Measurements from ENCODE around the gene NINJ2.

DNA sequence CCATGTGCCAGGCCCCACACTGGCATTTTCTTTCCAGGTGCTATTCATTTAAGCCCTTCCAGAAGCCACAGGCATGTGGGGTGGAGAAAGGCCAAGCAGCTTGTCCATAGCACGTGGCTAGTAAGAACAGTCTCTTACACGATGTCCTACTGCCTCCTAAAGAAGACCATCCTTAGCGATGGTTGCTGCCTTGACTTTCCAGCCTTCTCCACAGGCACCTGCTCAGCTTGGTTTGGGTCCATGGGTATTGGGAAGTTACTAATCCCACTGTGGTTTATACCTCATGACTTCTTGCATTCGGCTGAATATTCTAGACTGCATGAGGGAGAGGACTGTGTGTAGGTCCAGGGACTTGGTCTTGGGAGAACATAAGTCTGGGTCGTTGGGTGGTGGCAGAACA is 49.2 kb downstream of the NINJ2 start:
- TF ChIP-seq, protein P1, sequence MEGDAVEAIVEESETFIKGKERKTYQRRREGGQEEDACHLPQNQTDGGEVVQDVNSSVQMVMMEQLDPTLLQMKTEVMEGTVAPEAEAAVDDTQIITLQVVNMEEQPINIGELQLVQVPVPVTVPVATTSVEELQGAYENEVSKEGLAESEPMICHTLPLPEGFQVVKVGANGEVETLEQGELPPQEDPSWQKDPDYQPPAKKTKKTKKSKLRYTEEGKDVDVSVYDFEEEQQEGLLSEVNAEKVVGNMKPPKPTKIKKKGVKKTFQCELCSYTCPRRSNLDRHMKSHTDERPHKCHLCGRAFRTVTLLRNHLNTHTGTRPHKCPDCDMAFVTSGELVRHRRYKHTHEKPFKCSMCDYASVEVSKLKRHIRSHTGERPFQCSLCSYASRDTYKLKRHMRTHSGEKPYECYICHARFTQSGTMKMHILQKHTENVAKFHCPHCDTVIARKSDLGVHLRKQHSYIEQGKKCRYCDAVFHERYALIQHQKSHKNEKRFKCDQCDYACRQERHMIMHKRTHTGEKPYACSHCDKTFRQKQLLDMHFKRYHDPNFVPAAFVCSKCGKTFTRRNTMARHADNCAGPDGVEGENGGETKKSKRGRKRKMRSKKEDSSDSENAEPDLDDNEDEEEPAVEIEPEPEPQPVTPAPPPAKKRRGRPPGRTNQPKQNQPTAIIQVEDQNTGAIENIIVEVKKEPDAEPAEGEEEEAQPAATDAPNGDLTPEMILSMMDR (IDR thresholded peaks at IDR 0.05), result no peak
- no peak for TF ChIP-seq POLR2A (IDR thresholded peaks at IDR 0.05)
